Measurements from ENCODE around the gene LAG3.

LAG3 gene

GRCh38 chr12:6790496-6791150, 18.3 kb downstream of the LAG3 start:
- DNase-seq (ENCODE audit: low read depth), result no peak

GRCh38 chr12:6791931-6792520, 19.7 kb downstream of the LAG3 start:
- DNase-seq (ENCODE audit: low read depth), result no peak

GRCh38 chr12:6792522-6793201, 20.3 kb downstream of the LAG3 start:
- no peak for DNase-seq (ENCODE audit: low read depth)

GRCh38 chr12:6795088-6795487, 22.8 kb downstream of the LAG3 start:
- DNase-seq (ENCODE audit: low read depth), result no peak

GRCh38 chr12:6796576-6796975, 24.3 kb downstream of the LAG3 start:
- no peak for DNase-seq (ENCODE audit: low read depth)

- DNase-seq (ENCODE audit: low read depth), result no peak
Measured at GRCh38 chr12:6799147-6799546, 26.8 kb downstream of the LAG3 start.

- no peak for DNase-seq (ENCODE audit: low read depth)
Measured at GRCh38 chr12:6807170-6807569, 34.9 kb downstream of the LAG3 start.

- DNase-seq (ENCODE audit: low read depth), result no peak
Measured at GRCh38 chr12:6809056-6809455, 36.7 kb downstream of the LAG3 start.

- DNase-seq (ENCODE audit: low read depth), result no peak
Measured at GRCh38 chr12:6810758-6811157, 38.4 kb downstream of the LAG3 start.

GRCh38 chr12:6813363-6813762, 41.0 kb downstream of the LAG3 start:
- DNase-seq (ENCODE audit: low read depth), result no peak

- no peak for DNase-seq (ENCODE audit: low read depth)
Measured at GRCh38 chr12:6816598-6816997, 44.3 kb downstream of the LAG3 start.

- no peak for DNase-seq (ENCODE audit: low read depth)
Measured at GRCh38 chr12:6817098-6817497, 44.8 kb downstream of the LAG3 start.

GRCh38 chr12:6817662-6818157, 45.4 kb downstream of the LAG3 start:
- no peak for DNase-seq (ENCODE audit: low read depth)

- DNase-seq (ENCODE audit: low read depth), result no peak
Measured at GRCh38 chr12:6818222-6818621, 45.9 kb downstream of the LAG3 start.

- no peak for DNase-seq (ENCODE audit: low read depth)
Measured at GRCh38 chr12:6818645-6819044, 46.3 kb downstream of the LAG3 start.

- no peak for DNase-seq (ENCODE audit: low read depth)
Measured at GRCh38 chr12:6819106-6820030, 47.0 kb downstream of the LAG3 start.

GRCh38 chr12:6820166-6820565, 47.8 kb downstream of the LAG3 start:
- no peak for DNase-seq (ENCODE audit: low read depth)

- no peak for DNase-seq (ENCODE audit: low read depth)
Measured at GRCh38 chr12:6821591-6822425, 49.5 kb downstream of the LAG3 start, which contains the start of gene GPR162. Gene GPR162 (plus strand): TSS chr12:6821821. CDS start chr12:6823899, 2,078 bp downstream.

GRCh38 chr12:6822426-6823135, 50.3 kb downstream of the LAG3 start:
- no peak for DNase-seq (ENCODE audit: low read depth)
